HepG2 (cell line): Measurements from ENCODE around the gene NOS1AP. TPM values are rescaled to one million over a fixed set of nuclear protein-coding genes. Genes with fewer than 3 reads are reported as not detected.

ENCODE experiments used
- ATAC-seq: fragments of 200-7000 bp; cut with Tn5 transposase; 3 replicates; pipeline ENCODE4 v1.9.1; 2020; ENCODE audit warnings: mild to moderate bottlenecking, moderate library complexity
- BruUV-seq: library from RNA; stranded (reverse); fragments of 400-500 nt; replicated peaks from 2 replicates; lab custom pipeline; 2021; lab: Mats Ljungman, UMichigan
- CTCF ChIA-PET: fragments of 300-600 bp; formaldehyde crosslinking; extraction: SDS; loops from one replicate; lab custom pipeline; 2021; ENCODE audit warnings: low total read pairs, inconsistent platforms, low intra/inter-chr PET ratio; lab: Yijun Ruan, JAX
- POLR2A ChIA-PET: fragments of 350-600 bp; sonication (Branson Sonifier 250); formaldehyde crosslinking; loops from one replicate; lab custom pipeline; 2020; ENCODE audit warnings: antibody characterized with exemption, inconsistent platforms; lab: Yijun Ruan, JAX
- DNase-seq: peaks from one replicate; pipeline ENCODE4 v3.0.0-alpha.2; 2015; ENCODE audit warnings: low spot score
- FAIRE-seq: peaks from 3 replicates; lab custom pipeline; 2011; peaks lifted over from hg19 to GRCh38; lab: Jason Lieb, UNC
- H2AFZ ChIP-seq: one replicate; pipeline ENCODE4 v1.6.1; 2011; ENCODE audit warnings: low read length, inconsistent platforms
- H3K27ac ChIP-seq: fragments of 300-600 bp; 3 replicates; pipeline ENCODE4 v1.8.0; 2011; ENCODE audit warnings: mixed run types, mild to moderate bottlenecking, mixed read lengths, low read length, inconsistent platforms; ENCODE audit not compliant: insufficient read depth; ENCODE audit errors: extremely low read length
- H3K27me3 ChIP-seq, 2 experiments: fragments of 200-600 bp in 1 of 2; 2 replicates in 1 of 2; 3 replicates in 1 of 2; pipeline versions ENCODE4 v1.6.0 to v1.8.0; 2011; ENCODE audit warnings: low read length in 2 of 2, mild to moderate bottlenecking in 2 of 2, moderate library complexity in 2 of 2, inconsistent platforms in 1 of 2; ENCODE audit not compliant: insufficient read depth in 2 of 2, control insufficient read depth in 1 of 2
- H3K36me3 ChIP-seq, 2 experiments: fragments of 200-600 bp in 1 of 2; replicated peaks in 1 of 2; 2 replicates in 1 of 2; 3 replicates in 1 of 2; pipeline versions ENCODE4 v1.5.1 to v1.8.0; 2011; ENCODE audit warnings: low read length in 2 of 2, inconsistent platforms in 1 of 2; ENCODE audit not compliant: insufficient read depth in 2 of 2, control insufficient read depth in 1 of 2
- H3K4me1 ChIP-seq: 2 replicates; pipeline ENCODE4 v1.5.1; 2012; ENCODE audit warnings: low read length, inconsistent platforms; ENCODE audit not compliant: insufficient read depth
- H3K4me2 ChIP-seq: 2 replicates; pipeline ENCODE4 v1.6.0; 2011; ENCODE audit warnings: low read depth, low read length, inconsistent platforms
- H3K4me3 ChIP-seq, 3 experiments: fragments of 200-600 bp in 1 of 3; sonication (generic), shearing (Covaris generic) in 1 of 3; replicated peaks in 1 of 3; 2 replicates each; pipeline ENCODE4 v1.5.1; 2011 to 2016; ENCODE audit warnings: low read length in 3 of 3, inconsistent platforms in 2 of 3, low read depth in 2 of 3, mild to moderate bottlenecking in 2 of 3, control low read depth in 1 of 3, mixed read lengths in 1 of 3; ENCODE audit not compliant: insufficient read depth in 1 of 3
- H3K79me2 ChIP-seq: one replicate; pipeline ENCODE4 v1.6.1; 2011; ENCODE audit warnings: low read length, inconsistent platforms; ENCODE audit not compliant: insufficient read depth
- H3K9ac ChIP-seq: 2 replicates; pipeline ENCODE4 v1.6.0; 2011; ENCODE audit warnings: mild to moderate bottlenecking, low read depth, low read length, inconsistent platforms; ENCODE audit not compliant: insufficient read depth
- H3K9me3 ChIP-seq: 2 replicates; pipeline ENCODE4 v1.5.1; 2012; ENCODE audit warnings: mild to moderate bottlenecking, low read length
- H4K20me1 ChIP-seq: 2 replicates; pipeline ENCODE4 v1.6.0; 2011; ENCODE audit warnings: inconsistent platforms, mild to moderate bottlenecking, low read length, moderate library complexity; ENCODE audit not compliant: insufficient read depth
- ASH2L ChIP-seq: fragments of 300-600, 200-600 bp; sonication (generic); IDR thresholded peaks from 2 replicates; pipeline ENCODE4 v1.7.0; 2017; ENCODE audit warnings: low read depth, mild to moderate bottlenecking, moderate library complexity, mixed read lengths, low read length; ENCODE audit not compliant: insufficient read length
- FIP1L1 ChIP-seq: fragments of 200-400 bp; formaldehyde crosslinking; IDR thresholded peaks from 2 replicates; pipeline ENCODE4 v1.6.1; 2018; ENCODE audit warnings: low read depth, mild to moderate bottlenecking, low read length, moderate library complexity, borderline replicate concordance; ENCODE audit not compliant: insufficient read depth
- GRHL1 ChIP-seq: sonication (generic); formaldehyde crosslinking; conservative IDR thresholded peaks from 2 replicates; pipeline ENCODE4 v1.8.0; 2022; ENCODE audit warnings: missing genetic modification reagents
- IRF1 ChIP-seq: sonication (generic); formaldehyde crosslinking; IDR thresholded peaks from 2 replicates; pipeline ENCODE4 v1.4.0; 2020; ENCODE audit warnings: low read depth, mild to moderate bottlenecking, missing genetic modification reagents
- IRX3 ChIP-seq: sonication (generic); formaldehyde crosslinking; IDR thresholded peaks from 2 replicates; pipeline ENCODE4 v1.8.1; 2023; ENCODE audit warnings: mild to moderate bottlenecking, low read depth, missing genetic modification reagents, borderline replicate concordance
- MAZ ChIP-seq, 2 experiments: sonication (generic) in 1 of 2; formaldehyde crosslinking in 1 of 2; IDR thresholded peaks; 2 replicates each; pipeline versions ENCODE4 v1.5.0 to v1.6.1; 2012 to 2020; ENCODE audit warnings: low read depth in 2 of 2, mild to moderate bottlenecking in 2 of 2, borderline replicate concordance in 1 of 2, improper control_type of control experiment in 1 of 2, low read length in 1 of 2, missing genetic modification reagents in 1 of 2, moderate library complexity in 1 of 2
- MBNL3 ChIP-seq: fragments of 250-450 bp; sonication (Bioruptor Pico); conservative IDR thresholded peaks from 2 replicates; pipeline ENCODE4 v1.8.0; 2022; ENCODE audit warnings: mild to moderate bottlenecking, inconsistent platforms
- MLX ChIP-seq: IDR thresholded peaks from 2 replicates; pipeline ENCODE4 v1.6.1; 2016
- NBN ChIP-seq: fragments of 450-650 bp; conservative IDR thresholded peaks from 2 replicates; pipeline ENCODE4 v1.6.1; 2017
- PAF1 ChIP-seq: IDR thresholded peaks from 2 replicates; pipeline ENCODE4 v1.6.1; 2016; ENCODE audit warnings: missing genetic modification reagents, missing compliant biosample characterization
- REPIN1 ChIP-seq: sonication (generic); formaldehyde crosslinking; IDR thresholded peaks from 2 replicates; pipeline ENCODE4 v1.8.0; 2022; ENCODE audit warnings: missing genetic modification reagents, low read depth, mild to moderate bottlenecking, borderline replicate concordance
- SNAPC2 ChIP-seq: sonication (generic); formaldehyde crosslinking; IDR thresholded peaks from 2 replicates; pipeline ENCODE4 v1.8.1; 2022; ENCODE audit warnings: mild to moderate bottlenecking, missing genetic modification reagents
- ZNF326 ChIP-seq: sonication (generic); formaldehyde crosslinking; IDR thresholded peaks from 2 replicates; pipeline ENCODE4 v1.4.0; 2020; ENCODE audit warnings: missing genetic modification reagents, borderline replicate concordance
- ZNF382 ChIP-seq: sonication (generic); formaldehyde crosslinking; IDR thresholded peaks from 2 replicates; pipeline ENCODE4 v1.5.0; 2020; ENCODE audit warnings: missing genetic modification reagents, mild to moderate bottlenecking, borderline replicate concordance
- ZNF414 ChIP-seq: sonication (generic); formaldehyde crosslinking; IDR thresholded peaks from 2 replicates; pipeline ENCODE4 v1.5.0; 2020; ENCODE audit warnings: missing genetic modification reagents
- ZNF451 ChIP-seq: sonication (generic); formaldehyde crosslinking; IDR thresholded peaks from 2 replicates; pipeline ENCODE4 v1.5.0; 2020; ENCODE audit warnings: mild to moderate bottlenecking, missing genetic modification reagents
- ZNF615 ChIP-seq: sonication (generic); formaldehyde crosslinking; IDR thresholded peaks from 2 replicates; pipeline ENCODE4 v1.5.0; 2020; ENCODE audit warnings: mild to moderate bottlenecking, missing genetic modification reagents, borderline replicate concordance
- ZNF644 ChIP-seq: IDR thresholded peaks from 2 replicates; pipeline ENCODE4 v1.6.1; 2016; ENCODE audit warnings: low read depth
- ZNF775 ChIP-seq: sonication (generic); formaldehyde crosslinking; IDR thresholded peaks from 2 replicates; pipeline ENCODE4 v1.4.0; 2020; ENCODE audit warnings: missing genetic modification reagents, mild to moderate bottlenecking, moderate library complexity, borderline replicate concordance
- WGBS: methylation state at CpG from one replicate; pipeline ENCODE4 v1.1.6; 2017; ENCODE audit warnings: low lambda C conversion rate; 5-methylcytosine and 5-hydroxymethylcytosine counted together
- in situ Hi-C: cut with HindIII; loops from 2 replicates; pipeline ENCODE4 v1.10.0; 2017; ENCODE audit warnings: low pct_unique_long_range_greater_than_20kb; ENCODE audit not compliant: extremely low pct_ligation_motif_present
- intact Hi-C: fragments of 100-400 bp; cut with micrococcal nuclease; formaldehyde crosslinking; loops from one replicate; pipeline ENCODE4 v1.10.0; 2022; ENCODE audit not compliant: unreplicated experiment
- polyA plus RNA-seq, 8 experiments: library from polyadenylated mRNA; depleted of rRNA in 3 of 8; stranded (reverse) in 7 of 8; unstranded in 1 of 8; fragments of >200 nt; fragmentation: Illumina TruSeq in 4 of 8; extraction: Trizol in 4 of 8; gene quantifications; 2 replicates each; pipeline versions ENCODE4 v1.2.1 to v1.2.3, GENCODE V29; 2011 to 2016; ENCODE audit warnings: low read depth in 4 of 8, missing spikeins in 1 of 8, mixed read lengths in 1 of 8; ENCODE audit not compliant: insufficient read depth in 1 of 8
- total RNA-seq, 5 experiments: library from RNA; depleted of rRNA; stranded (reverse); fragments of >200 nt; fragmentation: Illumina TruSeq; extraction: Trizol; gene quantifications; 2 replicates each; pipeline ENCODE4 v1.2.3, GENCODE V29; 2016; ENCODE audit warnings: low read depth in 1 of 5
- TF ChIP-seq, protein P1 (sequence below): sonication (generic); formaldehyde crosslinking; IDR thresholded peaks from 2 replicates; pipeline ENCODE4 v1.4.0; 2020; ENCODE audit warnings: mild to moderate bottlenecking, missing genetic modification reagents

The NOS1AP gene
- total and polyA plus RNA-seq, 2 of the 13 experiments (the other 11 are each of a cell fraction or from before 2014, with no cell fraction given): 2.0 to 3.3 TPM

GRCh38 chr1:162358928-162359327 lies 289.4 kb downstream of the NOS1AP start:
- H3K27me3 ChIP-seq: no peaks in the 10 kb centered on the region
- no peak overlapping the region for H3K4me2 ChIP-seq
- CTCF ChIA-PET: no interaction called here
- TF ChIP-seq ZNF326 (no peak), ZNF382 (no peak), FIP1L1 (no peak), ASH2L (no peak), ZNF644 (CRISPR knock-in tag) (no peak), MBNL3 (CRISPR knock-in tag) (no peak), ZNF414 (CRISPR knock-in tag) (no peak), ZNF451 (CRISPR knock-in tag) (no peak), ZNF775 (no peak), NBN (no peak), REPIN1 (no peak), MAZ (IDR thresholded peaks at IDR 0.05; ENCODE audit: borderline replicate concordance, low read depth, low read length) (no peak), MAZ (CRISPR knock-in tag; IDR thresholded peaks at IDR 0.05; ENCODE audit: low read depth) (no peak), PAF1 (CRISPR knock-in tag) (no peak), IRX3 (CRISPR knock-in tag) (no peak), GRHL1 (CRISPR knock-in tag) (no peak), SNAPC2 (no peak), ZNF615 (CRISPR knock-in tag) (no peak), IRF1 (CRISPR knock-in tag) (no peak), MLX (CRISPR knock-in tag) (no peak)
- TF ChIP-seq, protein P1, sequence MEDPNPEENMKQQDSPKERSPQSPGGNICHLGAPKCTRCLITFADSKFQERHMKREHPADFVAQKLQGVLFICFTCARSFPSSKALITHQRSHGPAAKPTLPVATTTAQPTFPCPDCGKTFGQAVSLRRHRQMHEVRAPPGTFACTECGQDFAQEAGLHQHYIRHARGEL (CRISPR knock-in tag): no peak
- ATAC-seq: no peak
- H2AFZ ChIP-seq: no peak overlapping the region
- BruUV-seq: no TSS peak
- no peak overlapping the region for H3K27ac ChIP-seq
- no peaks in the 10 kb centered on the region for H3K79me2 ChIP-seq
- H3K9me3 ChIP-seq: no peaks in the 10 kb centered on the region
- POLR2A ChIA-PET: no interaction called here
- no peak for DNase-seq
- no peak for FAIRE-seq
- no peak overlapping the region for H3K4me3 ChIP-seq
- 90% methylated on average over 1 of the region's 1 CpG for WGBS
- in situ Hi-C loops (no loop called here), intact Hi-C loops (no loop called here)
- no peaks in the 10 kb centered on the region for H3K4me1 ChIP-seq
- H3K9ac ChIP-seq: no peak overlapping the region
- H3K36me3 ChIP-seq: peaks cover 21 to 71% of the 10 kb centered on the region in 2 experiments
- no peaks in the 10 kb centered on the region for H4K20me1 ChIP-seq
